Sciatic nerve (tissue), 2 donors: ENCODE data around the gene GRPEL2. TPM values are rescaled to one million over a fixed set of nuclear protein-coding genes. Genes with fewer than 3 reads are reported as not detected.

ENCODE experiments used
- ATAC-seq: fragments of 200-7000 bp; cut with Tn5 transposase; one replicate; pipeline ENCODE4 v1.9.1; 2020; ENCODE audit warnings: mild to moderate bottlenecking, moderate library complexity
- DNase-seq: peaks from one replicate; pipeline ENCODE4 v3.0.0-alpha.2; 2020; ENCODE audit warnings: low spot score
- intact Hi-C: fragments of 100-400 bp; cut with DNase I; formaldehyde crosslinking; loops from one replicate; pipeline ENCODE4 v1.14.2; 2022
- total RNA-seq: library from RNA; stranded (reverse); fragmentation: NEBNext Ultra II Directional; extraction: Animal tissue kit (Norgen Biotek cat#: 25700); gene quantifications from one replicate; pipeline ENCODE4 v1.2.1, GENCODE V29; 2021
- donor health status: DM: no; HTN: no; CAD: no.
- donor health status: DM: no; HTN: no; CAD: no.

The GRPEL2 gene
- total RNA-seq, 1 donor from 2014 or later, result 21.6 TPM

- no peak for DNase-seq
- intact Hi-C loops, result no loop called here
- no peak for ATAC-seq
Measured at GRCh38 chr5:149349382-149349781, 4.1 kb downstream of the GRPEL2 start.

GRCh38 chr5:149352169-149352568 is 6.9 kb downstream of the GRPEL2 start:
- ATAC-seq (no peak), DNase-seq (no peak)
- intact Hi-C loops, result no loop called here

DNA sequence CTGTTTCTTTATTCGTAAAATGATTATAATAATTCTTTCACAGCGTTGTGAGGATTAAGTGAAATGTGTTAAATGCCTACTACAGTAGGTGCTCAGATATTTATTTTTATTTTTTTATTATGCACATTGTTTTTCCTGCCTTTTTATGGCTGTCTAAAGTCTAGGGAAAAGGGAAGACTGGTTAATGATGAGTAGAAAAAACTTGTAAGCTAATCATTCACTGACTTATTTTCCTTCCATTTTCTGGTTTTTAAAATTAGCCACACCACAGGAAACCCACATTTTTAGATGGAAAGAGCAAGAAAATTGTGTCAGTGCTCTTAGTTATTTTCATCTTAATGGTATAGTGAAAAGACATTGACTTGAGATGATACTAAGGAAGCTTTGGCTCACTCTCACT is 8.6 kb downstream of the GRPEL2 start:
- DNase-seq, result no peak
- intact Hi-C loops, result no loop called here
- no peak for ATAC-seq

DNA sequence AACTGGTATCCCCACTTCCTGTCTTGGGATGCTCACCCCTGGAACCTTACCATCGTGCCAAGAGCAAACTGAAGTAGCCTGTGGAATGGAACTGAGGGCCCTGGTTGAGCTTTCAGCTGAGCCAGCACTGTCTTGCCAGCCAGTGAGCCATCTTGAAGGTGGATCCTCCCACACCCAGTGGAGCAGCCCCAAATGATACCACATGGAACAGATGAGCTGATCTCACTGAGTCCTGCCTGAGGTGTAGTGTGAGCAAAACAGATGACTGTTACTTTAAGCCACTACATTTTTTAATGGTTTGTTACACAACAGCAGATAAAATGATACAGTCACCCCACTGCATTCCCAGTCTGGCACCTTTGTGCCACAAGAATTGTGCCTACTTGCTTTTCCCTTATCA is 10.4 kb downstream of the GRPEL2 start:
- ATAC-seq, result no peak
- intact Hi-C loops, result no loop called here
- no peak for DNase-seq

DNA sequence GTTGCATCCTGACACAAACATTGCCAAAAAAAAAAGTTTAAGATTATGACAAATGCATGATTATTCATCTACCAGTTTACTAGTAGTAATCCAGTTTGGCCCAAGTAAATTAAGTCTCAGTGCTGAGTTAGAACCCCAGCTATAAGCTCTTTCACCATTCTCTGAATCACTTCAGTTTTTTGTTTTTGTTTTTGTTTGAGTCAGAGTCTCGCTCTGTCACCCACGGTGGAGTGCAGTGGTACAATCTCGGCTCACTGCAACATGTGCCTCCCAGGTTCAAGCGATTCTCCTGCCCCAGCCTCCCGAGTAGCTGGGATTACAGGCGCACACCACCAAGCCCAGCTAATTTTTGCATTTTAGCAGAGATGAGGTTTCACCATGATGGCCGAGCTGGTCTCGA is 11.1 kb downstream of the GRPEL2 start:
- ATAC-seq (no peak), DNase-seq (no peak)
- intact Hi-C loops, result no loop called here

DNA sequence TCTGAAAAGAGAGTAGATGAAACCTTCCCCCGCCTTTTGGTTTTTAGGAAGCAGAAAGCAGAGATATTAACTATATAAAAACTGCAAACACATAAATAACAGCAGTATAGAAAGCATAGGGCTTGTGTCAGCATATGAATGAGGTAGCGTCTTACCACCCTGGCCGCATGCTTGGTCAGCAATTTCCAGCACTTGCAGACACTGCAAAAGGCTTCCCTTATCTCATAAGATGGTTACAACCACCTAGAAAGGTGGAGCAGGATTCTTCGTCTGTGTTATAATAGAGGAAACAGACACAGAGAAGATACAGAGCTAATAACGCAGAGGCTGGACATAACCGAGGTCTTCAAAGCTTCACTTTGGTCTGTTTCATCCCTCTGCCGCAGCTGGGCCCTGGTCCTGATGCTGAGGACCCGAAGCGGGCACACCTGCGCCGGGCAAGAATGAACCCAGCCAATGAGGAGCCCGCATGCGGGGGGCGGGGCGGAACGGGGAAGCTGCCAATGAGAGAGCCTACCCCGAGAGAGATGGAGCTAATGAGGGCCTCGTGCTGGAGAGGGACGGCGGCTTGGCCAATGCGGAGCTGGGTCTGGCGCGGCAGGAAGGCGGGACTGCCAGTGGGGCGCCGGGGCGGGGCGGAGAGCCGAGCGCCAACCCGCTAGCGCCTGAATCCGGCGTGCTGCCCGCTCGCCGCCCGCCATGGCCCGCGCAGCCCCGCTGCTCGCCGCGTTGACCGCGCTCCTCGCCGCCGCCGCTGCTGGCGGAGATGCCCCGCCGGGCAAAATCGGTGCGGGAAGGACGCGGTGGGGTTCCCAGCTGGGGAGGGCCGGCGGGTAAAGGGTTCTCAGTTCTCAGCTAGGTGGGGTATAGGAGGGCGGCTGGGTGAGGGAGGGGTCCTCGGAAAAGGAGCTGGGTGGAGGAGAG is 12.3 kb downstream of the GRPEL2 start, which contains the start of gene PCYOX1L:
Gene PCYOX1L (plus strand): TSS at position 677 of the 924 bp plus-strand sequence. CDS start 23 bp downstream, at position 700.
- ATAC-seq (peak; percentile 99), DNase-seq (peak; percentile 96)
- intact Hi-C loops, result no loop called here

DNA sequence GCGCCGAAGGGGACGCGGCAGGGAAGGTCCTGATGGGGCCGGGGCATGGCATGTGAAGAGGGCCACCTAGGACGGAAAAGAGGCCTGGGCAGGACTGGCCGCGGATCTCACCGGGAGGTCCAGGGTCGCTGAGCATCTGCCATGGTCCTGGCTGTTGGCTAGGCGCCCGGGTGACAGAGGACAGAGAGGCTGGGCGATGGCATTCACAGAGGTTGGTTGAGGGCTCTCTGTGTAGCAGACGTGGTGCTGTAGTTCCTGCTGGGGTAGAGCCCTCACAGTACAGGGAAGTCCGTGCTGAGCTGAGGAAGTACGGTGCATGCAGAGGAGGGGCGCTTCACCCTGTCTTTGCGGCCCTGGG is 13.0 kb downstream of the GRPEL2 start:
- intact Hi-C loops, result no loop called here
- ATAC-seq (peak; percentile 58), DNase-seq (no peak)

DNA sequence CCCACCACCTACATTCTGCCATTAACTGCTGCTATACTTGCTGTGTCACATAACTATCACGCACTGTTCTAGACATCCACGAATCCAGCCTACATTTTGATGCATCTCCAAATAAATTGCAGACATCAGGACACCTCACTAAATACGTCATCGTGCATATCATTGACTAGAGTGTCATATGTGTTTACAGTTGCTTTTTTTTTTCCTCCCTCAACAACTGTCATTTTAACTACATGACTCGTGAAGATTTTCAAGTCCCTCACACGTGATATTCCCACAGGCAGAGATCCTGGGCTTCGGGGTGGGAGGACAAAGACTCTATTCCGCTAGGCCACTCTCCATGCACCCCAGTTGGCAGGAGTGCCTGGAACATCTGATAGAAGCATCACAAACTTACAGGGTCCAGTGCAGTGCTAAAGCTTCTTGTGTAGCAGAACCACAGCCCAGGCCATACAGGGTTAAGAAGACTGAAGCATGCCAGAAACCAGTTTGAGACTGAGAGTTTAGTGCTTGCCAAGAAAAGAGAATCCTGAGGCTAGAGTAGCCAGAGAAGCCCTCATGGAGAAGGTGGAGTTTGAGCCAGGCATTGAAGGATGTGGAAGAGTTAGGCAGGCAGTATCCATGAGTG is 13.7 kb downstream of the GRPEL2 start:
- intact Hi-C loops, result no loop called here
- no peak for DNase-seq
- no peak for ATAC-seq

GRCh38 chr5:149360272-149360671 is 15.0 kb downstream of the GRPEL2 start:
- intact Hi-C loops, result no loop called here
- DNase-seq (no peak), ATAC-seq (no peak)

GRCh38 chr5:149362541-149362940 is 17.2 kb downstream of the GRPEL2 start:
- DNase-seq (no peak), ATAC-seq (no peak)
- intact Hi-C loops, result no loop called here

DNA sequence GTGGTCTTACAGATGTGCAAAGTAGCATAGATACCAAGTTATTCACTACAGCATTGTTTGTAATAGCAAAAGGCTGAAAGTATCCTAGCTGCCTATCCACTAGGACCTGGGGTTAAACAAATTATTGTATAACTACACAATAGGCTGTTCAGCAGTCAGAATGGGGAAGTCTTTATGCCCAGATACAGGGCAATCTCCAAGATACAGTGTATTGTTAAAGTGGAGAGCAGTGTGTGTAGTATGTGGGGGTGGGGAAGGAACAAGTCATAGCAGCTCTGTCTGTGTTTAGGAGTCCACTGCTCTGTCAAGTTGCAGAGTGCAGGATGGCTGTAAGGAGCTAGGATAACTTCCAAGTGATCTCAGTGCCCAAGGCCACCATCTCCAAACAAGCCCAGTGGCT is 18.1 kb downstream of the GRPEL2 start:
- intact Hi-C loops, result no loop called here
- DNase-seq (no peak), ATAC-seq (no peak)

- no peak for ATAC-seq
- intact Hi-C loops, result no loop called here
- DNase-seq, result no peak
Measured at GRCh38 chr5:149363936-149364335, 18.6 kb downstream of the GRPEL2 start.

- DNase-seq (no peak), ATAC-seq (no peak)
- intact Hi-C loops, result no loop called here
Measured at GRCh38 chr5:149364719-149365118, 19.4 kb downstream of the GRPEL2 start.

- ATAC-seq (no peak), DNase-seq (no peak)
- intact Hi-C loops, result no loop called here
Measured at GRCh38 chr5:149365418-149365817, 20.1 kb downstream of the GRPEL2 start.

GRCh38 chr5:149366169-149366729 is 20.9 kb downstream of the GRPEL2 start:
- ATAC-seq (no peak), DNase-seq (no peak)
- intact Hi-C loops, result no loop called here

DNA sequence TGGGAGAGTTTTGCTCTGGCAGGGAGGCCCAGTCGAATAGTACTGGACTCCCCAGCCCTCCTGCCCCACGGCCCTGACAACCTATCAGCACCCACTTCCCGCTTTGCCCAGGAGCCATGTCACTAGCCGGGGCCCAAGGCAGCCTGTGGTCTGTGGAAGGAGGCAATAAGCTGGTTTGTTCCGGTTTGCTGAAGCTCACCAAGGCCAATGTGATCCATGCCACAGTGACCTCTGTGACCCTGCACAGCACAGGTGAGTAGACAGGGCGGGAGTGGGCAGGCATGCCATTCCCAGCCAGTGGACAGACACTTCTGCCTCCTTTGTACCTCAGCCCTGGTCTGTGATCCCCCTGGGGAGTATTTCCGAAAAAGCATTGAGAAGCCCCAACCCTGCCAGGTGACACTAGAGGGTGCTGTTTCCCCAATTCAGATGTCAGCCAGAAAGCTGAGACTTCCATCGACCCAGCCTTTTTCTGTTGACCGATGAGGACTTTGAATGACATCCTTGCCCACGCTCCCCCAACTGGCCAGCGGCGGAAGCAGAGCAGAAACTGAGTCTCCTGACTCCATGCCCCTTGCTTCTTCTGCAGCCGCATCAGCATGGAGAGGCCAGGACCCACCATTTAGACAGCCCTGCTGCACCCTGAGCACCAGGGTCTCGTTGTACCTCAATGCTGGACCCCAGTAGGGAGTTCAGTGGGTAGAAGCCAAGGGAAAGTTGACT is 22.1 kb downstream of the GRPEL2 start:
- DNase-seq (peak; percentile 72), ATAC-seq (peak; percentile 66)
- intact Hi-C loops, result no loop called here

DNA sequence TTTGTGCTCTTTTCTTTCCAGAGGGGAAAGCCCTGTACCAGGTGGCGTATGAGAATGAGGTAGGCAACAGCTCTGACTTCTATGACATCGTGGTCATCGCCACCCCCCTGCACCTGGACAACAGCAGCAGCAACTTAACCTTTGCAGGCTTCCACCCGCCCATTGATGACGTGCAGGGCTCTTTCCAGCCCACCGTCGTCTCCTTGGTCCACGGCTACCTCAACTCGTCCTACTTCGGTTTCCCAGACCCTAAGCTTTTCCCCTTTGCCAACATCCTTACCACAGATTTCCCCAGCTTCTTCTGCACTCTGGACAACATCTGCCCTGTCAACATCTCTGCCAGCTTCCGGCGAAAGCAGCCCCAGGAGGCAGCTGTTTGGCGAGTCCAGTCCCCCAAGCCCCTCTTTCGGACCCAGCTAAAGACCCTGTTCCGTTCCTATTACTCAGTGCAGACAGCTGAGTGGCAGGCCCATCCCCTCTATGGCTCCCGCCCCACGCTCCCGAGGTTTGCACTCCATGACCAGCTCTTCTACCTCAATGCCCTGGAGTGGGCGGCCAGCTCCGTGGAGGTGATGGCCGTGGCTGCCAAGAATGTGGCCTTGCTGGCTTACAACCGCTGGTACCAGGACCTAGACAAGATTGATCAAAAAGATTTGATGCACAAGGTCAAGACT is 22.8 kb downstream of the GRPEL2 start:
- DNase-seq (peak; percentile 55), ATAC-seq (no peak)
- intact Hi-C loops, result no loop called here

GRCh38 chr5:149370878-149371277 is 25.6 kb downstream of the GRPEL2 start:
- ATAC-seq (no peak), DNase-seq (no peak)
- intact Hi-C loops, result no loop called here
